HepG2 (cell line): ENCODE results near the gene NFATC1. TPM values are rescaled to one million over a fixed set of nuclear protein-coding genes. Genes with fewer than 3 reads are reported as not detected.

Experiments used
- ATAC-seq: fragments of 200-7000 bp; cut with Tn5 transposase; 3 replicates; pipeline ENCODE4 v1.9.1; 2020; ENCODE audit warnings: mild to moderate bottlenecking, moderate library complexity
- BruUV-seq: library from RNA; stranded (reverse); fragments of 400-500 nt; replicated peaks from 2 replicates; lab custom pipeline; 2021; lab: Mats Ljungman, UMichigan
- CTCF ChIA-PET: fragments of 300-600 bp; formaldehyde crosslinking; extraction: SDS; loops from one replicate; lab custom pipeline; 2021; ENCODE audit warnings: low total read pairs, inconsistent platforms, low intra/inter-chr PET ratio; lab: Yijun Ruan, JAX
- POLR2A ChIA-PET: fragments of 350-600 bp; sonication (Branson Sonifier 250); formaldehyde crosslinking; loops from one replicate; lab custom pipeline; 2020; ENCODE audit warnings: antibody characterized with exemption, inconsistent platforms; lab: Yijun Ruan, JAX
- DNase-seq: peaks from one replicate; pipeline ENCODE4 v3.0.0-alpha.2; 2015; ENCODE audit warnings: low spot score
- FAIRE-seq: peaks from 3 replicates; lab custom pipeline; 2011; peaks lifted over from hg19 to GRCh38; lab: Jason Lieb, UNC
- H2AFZ ChIP-seq: one replicate; pipeline ENCODE4 v1.6.1; 2011; ENCODE audit warnings: low read length, inconsistent platforms
- H3K27ac ChIP-seq: fragments of 300-600 bp; 3 replicates; pipeline ENCODE4 v1.8.0; 2011; ENCODE audit warnings: mixed run types, mild to moderate bottlenecking, mixed read lengths, low read length, inconsistent platforms; ENCODE audit not compliant: insufficient read depth; ENCODE audit errors: extremely low read length
- H3K27me3 ChIP-seq, 2 experiments: fragments of 200-600 bp in 1 of 2; 2 replicates in 1 of 2; 3 replicates in 1 of 2; pipeline versions ENCODE4 v1.6.0 to v1.8.0; 2011; ENCODE audit warnings: low read length in 2 of 2, mild to moderate bottlenecking in 2 of 2, moderate library complexity in 2 of 2, inconsistent platforms in 1 of 2; ENCODE audit not compliant: insufficient read depth in 2 of 2, control insufficient read depth in 1 of 2
- H3K36me3 ChIP-seq, 2 experiments: fragments of 200-600 bp in 1 of 2; replicated peaks in 1 of 2; 2 replicates in 1 of 2; 3 replicates in 1 of 2; pipeline versions ENCODE4 v1.5.1 to v1.8.0; 2011; ENCODE audit warnings: low read length in 2 of 2, inconsistent platforms in 1 of 2; ENCODE audit not compliant: insufficient read depth in 2 of 2, control insufficient read depth in 1 of 2
- H3K4me1 ChIP-seq: 2 replicates; pipeline ENCODE4 v1.5.1; 2012; ENCODE audit warnings: low read length, inconsistent platforms; ENCODE audit not compliant: insufficient read depth
- H3K4me2 ChIP-seq: 2 replicates; pipeline ENCODE4 v1.6.0; 2011; ENCODE audit warnings: low read depth, low read length, inconsistent platforms
- H3K4me3 ChIP-seq, 3 experiments: fragments of 200-600 bp in 1 of 3; sonication (generic), shearing (Covaris generic) in 1 of 3; replicated peaks in 1 of 3; 2 replicates each; pipeline ENCODE4 v1.5.1; 2011 to 2016; ENCODE audit warnings: low read length in 3 of 3, inconsistent platforms in 2 of 3, low read depth in 2 of 3, mild to moderate bottlenecking in 2 of 3, control low read depth in 1 of 3, mixed read lengths in 1 of 3; ENCODE audit not compliant: insufficient read depth in 1 of 3
- H3K79me2 ChIP-seq: one replicate; pipeline ENCODE4 v1.6.1; 2011; ENCODE audit warnings: low read length, inconsistent platforms; ENCODE audit not compliant: insufficient read depth
- H3K9ac ChIP-seq: 2 replicates; pipeline ENCODE4 v1.6.0; 2011; ENCODE audit warnings: mild to moderate bottlenecking, low read depth, low read length, inconsistent platforms; ENCODE audit not compliant: insufficient read depth
- H3K9me3 ChIP-seq: 2 replicates; pipeline ENCODE4 v1.5.1; 2012; ENCODE audit warnings: mild to moderate bottlenecking, low read length
- H4K20me1 ChIP-seq: 2 replicates; pipeline ENCODE4 v1.6.0; 2011; ENCODE audit warnings: inconsistent platforms, mild to moderate bottlenecking, low read length, moderate library complexity; ENCODE audit not compliant: insufficient read depth
- SMC3 ChIP-seq: IDR thresholded peaks from 2 replicates; pipeline ENCODE4 v1.6.1; 2011; ENCODE audit warnings: low read length, improper control_type of control experiment
- STAG1 ChIP-seq: sonication (generic); formaldehyde crosslinking; IDR thresholded peaks from 2 replicates; pipeline ENCODE4 v1.4.0; 2020; ENCODE audit warnings: missing genetic modification reagents
- TAF1 ChIP-seq: sonication (generic); formaldehyde crosslinking; IDR thresholded peaks from 2 replicates; pipeline ENCODE4 v1.4.0; 2020; ENCODE audit warnings: missing genetic modification reagents
- WGBS: methylation state at CpG from one replicate; pipeline ENCODE4 v1.1.6; 2017; ENCODE audit warnings: low lambda C conversion rate; 5-methylcytosine and 5-hydroxymethylcytosine counted together
- in situ Hi-C: cut with HindIII; loops from 2 replicates; pipeline ENCODE4 v1.10.0; 2017; ENCODE audit warnings: low pct_unique_long_range_greater_than_20kb; ENCODE audit not compliant: extremely low pct_ligation_motif_present
- intact Hi-C: fragments of 100-400 bp; cut with micrococcal nuclease; formaldehyde crosslinking; loops from one replicate; pipeline ENCODE4 v1.10.0; 2022; ENCODE audit not compliant: unreplicated experiment
- polyA plus RNA-seq, 8 experiments: library from polyadenylated mRNA; depleted of rRNA in 3 of 8; stranded (reverse) in 7 of 8; unstranded in 1 of 8; fragments of >200 nt; fragmentation: Illumina TruSeq in 4 of 8; extraction: Trizol in 4 of 8; gene quantifications; 2 replicates each; pipeline versions ENCODE4 v1.2.1 to v1.2.3, GENCODE V29; 2011 to 2016; ENCODE audit warnings: low read depth in 4 of 8, missing spikeins in 1 of 8, mixed read lengths in 1 of 8; ENCODE audit not compliant: insufficient read depth in 1 of 8
- total RNA-seq, 5 experiments: library from RNA; depleted of rRNA; stranded (reverse); fragments of >200 nt; fragmentation: Illumina TruSeq; extraction: Trizol; gene quantifications; 2 replicates each; pipeline ENCODE4 v1.2.3, GENCODE V29; 2016; ENCODE audit warnings: low read depth in 1 of 5
- TF ChIP-seq, protein P1 (sequence below): sonication (generic); formaldehyde crosslinking; IDR thresholded peaks from 2 replicates; pipeline ENCODE4 v1.5.1; 2020; ENCODE audit warnings: mild to moderate bottlenecking, missing genetic modification reagents, moderate library complexity
- TF ChIP-seq, protein P2 (sequence below): sonication (generic); formaldehyde crosslinking; IDR thresholded peaks from 2 replicates; pipeline ENCODE4 v1.5.0; 2020; ENCODE audit warnings: mild to moderate bottlenecking, missing genetic modification reagents, moderate library complexity

Gene NFATC1
- total and polyA plus RNA-seq, 2 of the 13 experiments (the other 11 are each of a cell fraction or from before 2014, with no cell fraction given) = not detected

DNA sequence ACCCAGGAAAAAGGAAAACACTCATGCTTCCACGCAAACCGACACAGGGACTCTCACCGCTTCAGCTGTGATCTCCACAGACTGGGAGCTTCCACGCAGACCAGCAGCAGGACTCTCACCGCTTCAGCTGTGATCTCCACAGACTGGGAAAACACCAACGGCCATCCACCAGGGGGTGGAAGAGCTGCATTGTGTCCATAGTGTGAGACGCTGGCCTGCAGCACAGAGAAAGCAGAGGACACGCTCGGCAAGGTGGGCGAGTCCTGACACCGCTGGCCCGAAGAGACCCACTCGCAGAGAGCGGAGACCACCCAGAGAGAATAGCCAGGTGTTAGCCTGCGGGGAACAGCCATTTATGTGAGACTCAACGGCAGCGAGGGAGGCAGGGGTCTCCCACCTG is 42.5 kb upstream of the NFATC1 start:
- FAIRE-seq (no peak), DNase-seq (peak; percentile 10), ATAC-seq (peak; percentile 93)
- intact Hi-C loops (loop anchor here (10.0 kb wide), 1 partner anchor 292 kb away; no protein-coding TSS in a partner anchor), in situ Hi-C loops (no loop called here)
- H3K9ac ChIP-seq = no peak overlapping the region
- no peak overlapping the region for H3K4me2 ChIP-seq
- no peaks in the 10 kb centered on the region for H3K79me2 ChIP-seq
- H3K36me3 ChIP-seq = no peaks in the 10 kb centered on the region; a peak in 1 of 5 replicates
- CTCF ChIA-PET = no interaction called here
- POLR2A ChIA-PET = no interaction called here
- no peak overlapping the region for H3K27ac ChIP-seq
- H3K27me3 ChIP-seq = no peaks in the 10 kb centered on the region
- BruUV-seq = no TSS peak
- TF ChIP-seq STAG1 (CRISPR knock-in tag) (peak; percentile 41; the same call in 1 of the 2 replicates), TAF1 (no peak), SMC3 (peak; percentile 26; the same call in 1 of the 2 replicates)
- TF ChIP-seq, protein P1, sequence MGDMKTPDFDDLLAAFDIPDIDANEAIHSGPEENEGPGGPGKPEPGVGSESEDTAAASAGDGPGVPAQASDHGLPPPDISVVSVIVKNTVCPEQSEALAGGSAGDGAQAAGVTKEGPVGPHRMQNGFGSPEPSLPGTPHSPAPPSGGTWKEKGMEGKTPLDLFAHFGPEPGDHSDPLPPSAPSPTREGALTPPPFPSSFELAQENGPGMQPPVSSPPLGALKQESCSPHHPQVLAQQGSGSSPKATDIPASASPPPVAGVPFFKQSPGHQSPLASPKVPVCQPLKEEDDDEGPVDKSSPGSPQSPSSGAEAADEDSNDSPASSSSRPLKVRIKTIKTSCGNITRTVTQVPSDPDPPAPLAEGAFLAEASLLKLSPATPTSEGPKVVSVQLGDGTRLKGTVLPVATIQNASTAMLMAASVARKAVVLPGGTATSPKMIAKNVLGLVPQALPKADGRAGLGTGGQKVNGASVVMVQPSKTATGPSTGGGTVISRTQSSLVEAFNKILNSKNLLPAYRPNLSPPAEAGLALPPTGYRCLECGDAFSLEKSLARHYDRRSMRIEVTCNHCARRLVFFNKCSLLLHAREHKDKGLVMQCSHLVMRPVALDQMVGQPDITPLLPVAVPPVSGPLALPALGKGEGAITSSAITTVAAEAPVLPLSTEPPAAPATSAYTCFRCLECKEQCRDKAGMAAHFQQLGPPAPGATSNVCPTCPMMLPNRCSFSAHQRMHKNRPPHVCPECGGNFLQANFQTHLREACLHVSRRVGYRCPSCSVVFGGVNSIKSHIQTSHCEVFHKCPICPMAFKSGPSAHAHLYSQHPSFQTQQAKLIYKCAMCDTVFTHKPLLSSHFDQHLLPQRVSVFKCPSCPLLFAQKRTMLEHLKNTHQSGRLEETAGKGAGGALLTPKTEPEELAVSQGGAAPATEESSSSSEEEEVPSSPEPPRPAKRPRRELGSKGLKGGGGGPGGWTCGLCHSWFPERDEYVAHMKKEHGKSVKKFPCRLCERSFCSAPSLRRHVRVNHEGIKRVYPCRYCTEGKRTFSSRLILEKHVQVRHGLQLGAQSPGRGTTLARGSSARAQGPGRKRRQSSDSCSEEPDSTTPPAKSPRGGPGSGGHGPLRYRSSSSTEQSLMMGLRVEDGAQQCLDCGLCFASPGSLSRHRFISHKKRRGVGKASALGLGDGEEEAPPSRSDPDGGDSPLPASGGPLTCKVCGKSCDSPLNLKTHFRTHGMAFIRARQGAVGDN (CRISPR knock-in tag) = peak; percentile 16; the same call in 1 of the 2 replicates
- TF ChIP-seq, protein P2, sequence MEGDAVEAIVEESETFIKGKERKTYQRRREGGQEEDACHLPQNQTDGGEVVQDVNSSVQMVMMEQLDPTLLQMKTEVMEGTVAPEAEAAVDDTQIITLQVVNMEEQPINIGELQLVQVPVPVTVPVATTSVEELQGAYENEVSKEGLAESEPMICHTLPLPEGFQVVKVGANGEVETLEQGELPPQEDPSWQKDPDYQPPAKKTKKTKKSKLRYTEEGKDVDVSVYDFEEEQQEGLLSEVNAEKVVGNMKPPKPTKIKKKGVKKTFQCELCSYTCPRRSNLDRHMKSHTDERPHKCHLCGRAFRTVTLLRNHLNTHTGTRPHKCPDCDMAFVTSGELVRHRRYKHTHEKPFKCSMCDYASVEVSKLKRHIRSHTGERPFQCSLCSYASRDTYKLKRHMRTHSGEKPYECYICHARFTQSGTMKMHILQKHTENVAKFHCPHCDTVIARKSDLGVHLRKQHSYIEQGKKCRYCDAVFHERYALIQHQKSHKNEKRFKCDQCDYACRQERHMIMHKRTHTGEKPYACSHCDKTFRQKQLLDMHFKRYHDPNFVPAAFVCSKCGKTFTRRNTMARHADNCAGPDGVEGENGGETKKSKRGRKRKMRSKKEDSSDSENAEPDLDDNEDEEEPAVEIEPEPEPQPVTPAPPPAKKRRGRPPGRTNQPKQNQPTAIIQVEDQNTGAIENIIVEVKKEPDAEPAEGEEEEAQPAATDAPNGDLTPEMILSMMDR (CRISPR knock-in tag) = peak; percentile 60
- 97% methylated on average over 15 of the region's 17 CpGs for WGBS
- H4K20me1 ChIP-seq = no peaks in the 10 kb centered on the region
- H3K4me1 ChIP-seq = no peaks in the 10 kb centered on the region
- no peak overlapping the region for H2AFZ ChIP-seq
- H3K4me3 ChIP-seq = no peak overlapping the region
- H3K9me3 ChIP-seq = no peaks in the 10 kb centered on the region
